H1 (cell line): ENCODE measurements around the gene CTIF. TPM values are rescaled to one million over a fixed set of nuclear protein-coding genes. Genes with fewer than 3 reads are reported as not detected.

Experiments used
- CTCF ChIA-PET: fragments of 300-600 bp; sonication (Branson Sonifier 250); formaldehyde crosslinking; loops from one replicate; lab custom pipeline; 2021; ENCODE audit not compliant: partially characterized antibody; lab: Charles Lee
- POLR2A ChIA-PET: fragments of 300-600 bp; sonication (Branson Sonifier 250); formaldehyde crosslinking; loops from one replicate; lab custom pipeline; 2021; ENCODE audit warnings: inconsistent platforms; ENCODE audit not compliant: partially characterized antibody; lab: Charles Lee
- DNase-seq, 2 experiments: peaks; one replicate each; pipeline versions ENCODE4 v3.0.0 to v3.0.0-alpha.2; 2010 to 2022; ENCODE audit warnings: low spot score in 2 of 2, low read depth in 1 of 2, mixed read lengths in 1 of 2
- FAIRE-seq: peaks from 2 replicates; lab custom pipeline; 2011; peaks lifted over from hg19 to GRCh38; lab: Jason Lieb, UNC
- H2AFZ ChIP-seq: 2 replicates; pipeline ENCODE4 v1.8.1; 2012; ENCODE audit warnings: low read length, inconsistent platforms
- H2AK5ac ChIP-seq: 2 replicates; pipeline ENCODE4 v1.6.1; 2013; ENCODE audit warnings: low read depth, low read length
- H2BK120ac ChIP-seq: replicated peaks from 2 replicates; pipeline ENCODE3; 2013; ENCODE audit warnings: low read depth, low read length, inconsistent platforms
- H2BK12ac ChIP-seq: 2 replicates; pipeline ENCODE4 v1.6.1; 2013; ENCODE audit warnings: low read depth, low read length
- H2BK15ac ChIP-seq: 2 replicates; pipeline ENCODE4 v1.6.1; 2013; ENCODE audit warnings: low read length
- H2BK20ac ChIP-seq: 2 replicates; pipeline ENCODE4 v1.6.1; 2013; ENCODE audit warnings: low read length
- H2BK5ac ChIP-seq: 2 replicates; pipeline ENCODE4 v1.6.1; 2013; ENCODE audit warnings: low read depth, low read length
- H3K14ac ChIP-seq: 2 replicates; pipeline ENCODE4 v1.6.1; 2013; ENCODE audit warnings: inconsistent platforms; ENCODE audit not compliant: insufficient read length
- H3K18ac ChIP-seq: 2 replicates; pipeline ENCODE4 v1.6.1; 2013; ENCODE audit warnings: low read length; ENCODE audit errors: extremely low read depth
- H3K23ac ChIP-seq: 2 replicates; pipeline ENCODE4 v1.6.1; 2013; ENCODE audit warnings: inconsistent platforms; ENCODE audit not compliant: insufficient read length
- H3K23me2 ChIP-seq: 2 replicates; pipeline ENCODE4 v1.6.1; 2013; ENCODE audit warnings: low read depth, low read length
- H3K27ac ChIP-seq: 2 replicates; pipeline ENCODE4 v1.6.1; 2011; ENCODE audit warnings: low read depth, low read length, inconsistent platforms
- H3K27me3 ChIP-seq, 4 experiments: replicated peaks in 1 of 4; 1 replicate in 1 of 4; 2 replicates in 3 of 4; pipeline versions ENCODE4 v1.6.1 to v1.8.1; 2011 to 2013; ENCODE audit warnings: low read length in 3 of 4, mild to moderate bottlenecking in 3 of 4, inconsistent platforms in 2 of 4, mixed read lengths in 2 of 4, moderate library complexity in 1 of 4; ENCODE audit not compliant: control insufficient read depth in 3 of 4, insufficient read depth in 3 of 4; ENCODE audit errors: extremely low read depth in 1 of 4
- H3K36me3 ChIP-seq, 4 experiments: 2 replicates each; pipeline versions ENCODE4 v1.6.1 to v1.8.1; 2011 to 2013; ENCODE audit warnings: mild to moderate bottlenecking in 4 of 4, low read length in 3 of 4, moderate library complexity in 2 of 4, control low read depth in 1 of 4, inconsistent platforms in 1 of 4; ENCODE audit not compliant: insufficient read depth in 4 of 4, control insufficient read depth in 2 of 4
- H3K4ac ChIP-seq: replicated peaks from 2 replicates; pipeline ENCODE3; 2013; ENCODE audit warnings: low read length, low read depth, mixed read lengths, inconsistent platforms; ENCODE audit not compliant: insufficient read length
- H3K4me1 ChIP-seq, 4 experiments: replicated peaks in 1 of 4; 1 replicate in 1 of 4; 2 replicates in 3 of 4; pipeline versions ENCODE4 v1.6.1 to v1.8.1; 2011 to 2013; ENCODE audit warnings: low read length in 3 of 4, inconsistent platforms in 2 of 4, mixed read lengths in 1 of 4; ENCODE audit not compliant: insufficient read depth in 4 of 4, control insufficient read depth in 3 of 4
- H3K4me2 ChIP-seq, 2 experiments: 2 replicates each; pipeline versions ENCODE4 v1.6.1 to v1.8.1; 2011 to 2013; ENCODE audit warnings: low read depth in 2 of 2, low read length in 2 of 2, control low read depth in 1 of 2, inconsistent platforms in 1 of 2, mild to moderate bottlenecking in 1 of 2; ENCODE audit not compliant: insufficient read depth in 1 of 2
- H3K4me3 ChIP-seq, 4 experiments: fragments of 200-600, 300-600 bp in 1 of 4; sonication (generic), shearing (Covaris generic), sonication (Bioruptor Twin) in 1 of 4; 2 replicates each; pipeline versions ENCODE4 v1.5.1 to v1.8.1; 2011 to 2016; ENCODE audit warnings: low read length in 4 of 4, low read depth in 3 of 4, control low read depth in 2 of 4, inconsistent platforms in 2 of 4, mild to moderate bottlenecking in 2 of 4, mixed read lengths in 1 of 4, moderate library complexity in 1 of 4; ENCODE audit not compliant: insufficient read depth in 2 of 4; ENCODE audit errors: extremely low read depth in 1 of 4
- H3K56ac ChIP-seq: replicated peaks from 2 replicates; pipeline ENCODE3; 2013; ENCODE audit warnings: low read depth, mild to moderate bottlenecking, mixed read lengths, low read length, inconsistent platforms; ENCODE audit not compliant: insufficient read length
- H3K79me1 ChIP-seq: 2 replicates; pipeline ENCODE4 v1.6.1; 2013; ENCODE audit warnings: low read depth, low read length, control low read depth
- H3K79me2 ChIP-seq, 2 experiments: 2 replicates each; pipeline versions ENCODE4 v1.6.1 to v1.8.1; 2012 to 2013; ENCODE audit warnings: low read length in 2 of 2, mild to moderate bottlenecking in 2 of 2, inconsistent platforms in 1 of 2; ENCODE audit not compliant: insufficient read depth in 2 of 2, control insufficient read depth in 1 of 2
- H3K9ac ChIP-seq, 4 experiments: replicated peaks in 1 of 4; 1 replicate in 1 of 4; 2 replicates in 3 of 4; pipeline versions ENCODE4 v1.6.1 to v1.8.1; 2011 to 2013; ENCODE audit warnings: low read depth in 3 of 4, low read length in 3 of 4, control low read depth in 2 of 4, mild to moderate bottlenecking in 2 of 4, moderate library complexity in 2 of 4, inconsistent platforms in 1 of 4; ENCODE audit errors: extremely low read depth in 1 of 4
- H3K9me3 ChIP-seq, 2 experiments: 2 replicates each; pipeline versions ENCODE4 v1.6.1 to v1.8.1; 2012 to 2013; ENCODE audit warnings: mild to moderate bottlenecking in 2 of 2, moderate library complexity in 2 of 2, control low read depth in 1 of 2, inconsistent platforms in 1 of 2, low read depth in 1 of 2, low read length in 1 of 2, mixed read lengths in 1 of 2; ENCODE audit not compliant: insufficient read depth in 2 of 2
- H4K20me1 ChIP-seq, 2 experiments: replicated peaks in 1 of 2; 2 replicates each; pipeline versions ENCODE3 to v1.8.1; 2011 to 2013; ENCODE audit warnings: inconsistent platforms in 2 of 2, low read length in 2 of 2, mild to moderate bottlenecking in 1 of 2; ENCODE audit not compliant: insufficient read depth in 2 of 2, control insufficient read depth in 1 of 2
- H4K5ac ChIP-seq: 2 replicates; pipeline ENCODE4 v1.6.1; 2013; ENCODE audit warnings: low read length, low read depth, mixed read lengths, inconsistent platforms; ENCODE audit not compliant: insufficient read length
- H4K8ac ChIP-seq: 2 replicates; pipeline ENCODE4 v1.8.0; 2013; ENCODE audit warnings: mild to moderate bottlenecking, moderate library complexity, low read length, inconsistent platforms; ENCODE audit not compliant: insufficient read depth; ENCODE audit errors: extremely low read depth
- H4K91ac ChIP-seq: replicated peaks from 2 replicates; pipeline ENCODE3; 2013; ENCODE audit warnings: low read length, mixed read lengths, inconsistent platforms; ENCODE audit not compliant: insufficient read length
- BRCA1 ChIP-seq: IDR thresholded peaks from 2 replicates; pipeline ENCODE4 v1.6.1; 2012; ENCODE audit warnings: low read depth, low read length, improper control_type of control experiment
- CTCF ChIP-seq, 3 experiments: IDR thresholded peaks; 1 replicate in 2 of 3; 2 replicates in 1 of 3; pipeline versions ENCODE4 v1.5.1 to v1.6.1; 2011; ENCODE audit warnings: low read length in 3 of 3, mild to moderate bottlenecking in 3 of 3, inconsistent platforms in 2 of 3, low read depth in 1 of 3, moderate library complexity in 1 of 3; ENCODE audit not compliant: insufficient read depth in 1 of 3; ENCODE audit errors: control extremely low read depth in 1 of 3
- RAD21 ChIP-seq, 2 experiments: IDR thresholded peaks in 1 of 2; conservative IDR thresholded peaks in 1 of 2; 2 replicates each; pipeline ENCODE4 v1.6.1; 2011; ENCODE audit warnings: low read depth in 2 of 2, low read length in 2 of 2, improper control_type of control experiment in 1 of 2, inconsistent platforms in 1 of 2, mild to moderate bottlenecking in 1 of 2, moderate library complexity in 1 of 2
- TAF7 ChIP-seq: optimal IDR thresholded peaks from 2 replicates; pipeline ENCODE3; 2011; ENCODE audit warnings: low read depth, mild to moderate bottlenecking, inconsistent platforms, low read length, moderate library complexity, borderline replicate concordance
- WGBS, 2 experiments: shearing (Covaris generic) in 1 of 2; methylation state at CpG; one replicate each; pipeline versions ENCODE4 v1.1.6 to v1.1.7; 2013 to 2015; ENCODE audit warnings: low lambda C conversion rate in 2 of 2, mixed read lengths in 2 of 2, inconsistent platforms in 1 of 2, low coverage in 1 of 2, missing lambda C conversion rate in 1 of 2; ENCODE audit not compliant: insufficient replicate concordance in 2 of 2, insufficient coverage in 1 of 2, insufficient read length in 1 of 2; ENCODE audit errors: extremely low coverage in 1 of 2, missing lambda C conversion rate in 1 of 2; 5-methylcytosine and 5-hydroxymethylcytosine counted together
- polyA plus RNA-seq, 7 experiments: library from polyadenylated mRNA; depleted of rRNA in 3 of 7; stranded (reverse) in 5 of 7; unstranded in 2 of 7; fragments of >200 nt in 5 of 7; fragments of 200-250 nt in 2 of 7; gene quantifications; 1 replicate in 5 of 7; 2 replicates in 1 of 7; 4 replicates in 1 of 7; pipeline versions ENCODE4 v1.2.1 to v1.2.3, GENCODE V29; 2011 to 2013; ENCODE audit warnings: missing spikeins in 2 of 7, mixed read lengths in 2 of 7
- total RNA-seq: library from RNA; stranded (reverse); fragmentation: NEBNext Ultra II Directional; extraction: Animal tissue kit (Norgen Biotek cat#: 25700); gene quantifications from 2 replicates; pipeline ENCODE4 v1.2.1, GENCODE V29; 2021

CTIF gene
- total and polyA plus RNA-seq, 2 of the 8 experiments (the other 6 are each of a cell fraction or from before 2014, with no cell fraction given): 9.0 to 17.8 TPM

- peak overlapping the region; percentile 28; the same call in 1 of the 2 replicates for H4K8ac ChIP-seq
- H3K27ac ChIP-seq: no peak overlapping the region
- POLR2A ChIA-PET: no interaction called here
- no peaks in the 10 kb centered on the region for H3K79me2 ChIP-seq
- no peaks in the 10 kb centered on the region for H3K27me3 ChIP-seq
- no peak overlapping the region for H4K5ac ChIP-seq
- no peak overlapping the region for H3K56ac ChIP-seq
- no peak overlapping the region for H4K91ac ChIP-seq
- no peaks in the 10 kb centered on the region for H3K23me2 ChIP-seq
- H2BK20ac ChIP-seq: 0 out of 2 replicates have a peak overlapping the region, but pooled peaks have one; percentile 3
- no peak overlapping the region for H2AK5ac ChIP-seq
- no peaks in the 10 kb centered on the region for H3K9me3 ChIP-seq
- no peaks in the 10 kb centered on the region; the same call in 1 of the 2 replicates for H3K79me1 ChIP-seq
- H3K23ac ChIP-seq: no peak overlapping the region
- no peak overlapping the region for H3K14ac ChIP-seq
- H3K4me2 ChIP-seq: no peak overlapping the region
- H3K4me1 ChIP-seq: peaks cover 0 to 9% (median 3%) of the 10 kb centered on the region in 4 experiments; a peak in 3 of 7 replicates
- no peak overlapping the region for H2AFZ ChIP-seq
- no peak overlapping the region for H3K4ac ChIP-seq
- no peak overlapping the region for H2BK12ac ChIP-seq
- H2BK5ac ChIP-seq: no peak overlapping the region; the same call in 1 of the 2 replicates
- no peak overlapping the region for H3K9ac ChIP-seq
- H2BK120ac ChIP-seq: no peak overlapping the region
- WGBS, 2 experiments: 55% methylated on average over 11 of the region's 12 CpGs; no CpG with 5 or more reads in 1 of the 2 experiments
- FAIRE-seq: no peak
- peak overlapping the region; percentile 75; the same call in 1 of the 2 replicates for H3K18ac ChIP-seq
- peak in 1 of 2 experiments; percentile 64 for DNase-seq
- no peak overlapping the region; a peak in 1 of 8 replicates for H3K4me3 ChIP-seq
- no peak for TF ChIP-seq TAF7
- no peak for TF ChIP-seq BRCA1
- peak in 1 of 2 experiments; percentile 30; a peak in 2 of 4 replicates for TF ChIP-seq RAD21 (IDR thresholded peaks at IDR 0.05 in 1 of 2, conservative IDR thresholded peaks at IDR 0.05 in 1 of 2; ENCODE audit: low read depth in 2 of 2, low read length in 2 of 2)
- 0 out of 4 replicates have a peak, but pooled peaks of 1 of the 3 experiments have one; percentile 2 for TF ChIP-seq CTCF (IDR thresholded peaks at IDR 0.05; ENCODE audit: control extremely low read depth in 1 of 3, insufficient read depth in 1 of 3, low read depth in 1 of 3, low read length in 3 of 3)
- TF ChIP-seq, all 59 proteins: peak for 2
- Histone ChIP-seq H4K20me1 (no peaks in the 10 kb centered on the region), H3K36me3 (no peaks in the 10 kb centered on the region), H2BK15ac (no peak overlapping the region)
- CTCF ChIA-PET: interaction anchor here (1.1 to 4.4 kb wide), 7 partner anchors 11 to 228 kb away, joined by 3 to 24 read pairs (median 4); no protein-coding TSS in a partner anchor
Observed at GRCh38 chr18:48709371-48710062, 170.7 kb downstream of the CTIF start.
